Ishikawa (cell line): ENCODE results near the gene EPAS1.

Source experiments
- CEBPB ChIP-seq: IDR thresholded peaks from 2 replicates; pipeline ENCODE4 v1.6.1; 2012
- CREB1 ChIP-seq: IDR thresholded peaks from 2 replicates; pipeline ENCODE4 v1.6.1; 2012; ENCODE audit warnings: low read depth
- EGR1 ChIP-seq: IDR thresholded peaks from 2 replicates; pipeline ENCODE4 v1.6.1; 2012
- EP300 ChIP-seq: IDR thresholded peaks from 2 replicates; pipeline ENCODE4 v1.6.1; 2012; ENCODE audit warnings: borderline replicate concordance
- FOXM1 ChIP-seq: IDR thresholded peaks from 2 replicates; pipeline ENCODE4 v1.6.1; 2012; ENCODE audit warnings: low read depth, borderline replicate concordance
- NFIC ChIP-seq: IDR thresholded peaks from 2 replicates; pipeline ENCODE4 v1.6.1; 2012
- RAD21 ChIP-seq: IDR thresholded peaks from 2 replicates; pipeline ENCODE4 v1.6.1; 2012; ENCODE audit warnings: low read depth
- TAF1 ChIP-seq: IDR thresholded peaks from 2 replicates; pipeline ENCODE4 v1.6.1; 2012; ENCODE audit warnings: low read depth, mild to moderate bottlenecking
- TCF12 ChIP-seq: IDR thresholded peaks from 2 replicates; pipeline ENCODE4 v1.6.1; 2012; ENCODE audit warnings: low read depth
- TEAD4 ChIP-seq: IDR thresholded peaks from 2 replicates; pipeline ENCODE4 v1.6.1; 2012
- YY1 ChIP-seq: IDR thresholded peaks from 2 replicates; pipeline ENCODE4 v1.6.1; 2012; ENCODE audit warnings: low read depth
- ZBTB7A ChIP-seq: IDR thresholded peaks from 2 replicates; pipeline ENCODE4 v1.6.1; 2012; ENCODE audit warnings: low read depth
- TF ChIP-seq, protein P1 (sequence below): IDR thresholded peaks from 2 replicates; pipeline ENCODE4 v1.6.1; 2012
- TF ChIP-seq, protein P2 (sequence below): IDR thresholded peaks from 2 replicates; pipeline ENCODE4 v1.6.1; 2012; ENCODE audit warnings: low read depth, mild to moderate bottlenecking
- TF ChIP-seq, protein P3 (sequence below): IDR thresholded peaks from 2 replicates; pipeline ENCODE4 v1.6.1; 2012

Gene EPAS1

DNA sequence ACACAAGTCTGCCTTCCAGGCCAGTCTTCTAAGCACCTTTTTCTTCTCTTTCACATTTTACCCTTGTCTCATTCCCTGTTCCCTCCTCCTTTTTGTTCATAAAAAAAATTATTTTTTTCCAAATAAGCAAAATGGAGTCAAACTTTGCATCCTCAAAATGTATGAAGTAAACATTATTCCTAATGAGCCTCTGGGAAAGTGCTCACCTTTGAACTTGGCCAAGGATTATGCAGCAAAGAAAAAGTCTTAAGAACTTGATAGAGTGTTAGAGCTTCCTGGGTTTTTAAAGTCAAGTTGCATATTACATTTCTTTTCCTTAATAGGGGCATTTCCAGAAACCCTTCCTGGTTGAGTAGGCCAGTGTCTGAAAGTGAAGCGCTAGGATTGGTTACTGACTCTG, 31.6 kb downstream of the EPAS1 start:
- no peak for TF ChIP-seq CREB1
- TF ChIP-seq CEBPB, result no peak
- TF ChIP-seq EP300, result no peak
- no peak for TF ChIP-seq NFIC
- no peak for TF ChIP-seq RAD21
- TF ChIP-seq FOXM1, result no peak
- no peak for TF ChIP-seq TAF1
- TF ChIP-seq EGR1, result no peak
- TF ChIP-seq, protein P1, sequence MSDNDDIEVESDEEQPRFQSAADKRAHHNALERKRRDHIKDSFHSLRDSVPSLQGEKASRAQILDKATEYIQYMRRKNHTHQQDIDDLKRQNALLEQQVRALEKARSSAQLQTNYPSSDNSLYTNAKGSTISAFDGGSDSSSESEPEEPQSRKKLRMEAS, result no peak
- TF ChIP-seq, protein P2, sequence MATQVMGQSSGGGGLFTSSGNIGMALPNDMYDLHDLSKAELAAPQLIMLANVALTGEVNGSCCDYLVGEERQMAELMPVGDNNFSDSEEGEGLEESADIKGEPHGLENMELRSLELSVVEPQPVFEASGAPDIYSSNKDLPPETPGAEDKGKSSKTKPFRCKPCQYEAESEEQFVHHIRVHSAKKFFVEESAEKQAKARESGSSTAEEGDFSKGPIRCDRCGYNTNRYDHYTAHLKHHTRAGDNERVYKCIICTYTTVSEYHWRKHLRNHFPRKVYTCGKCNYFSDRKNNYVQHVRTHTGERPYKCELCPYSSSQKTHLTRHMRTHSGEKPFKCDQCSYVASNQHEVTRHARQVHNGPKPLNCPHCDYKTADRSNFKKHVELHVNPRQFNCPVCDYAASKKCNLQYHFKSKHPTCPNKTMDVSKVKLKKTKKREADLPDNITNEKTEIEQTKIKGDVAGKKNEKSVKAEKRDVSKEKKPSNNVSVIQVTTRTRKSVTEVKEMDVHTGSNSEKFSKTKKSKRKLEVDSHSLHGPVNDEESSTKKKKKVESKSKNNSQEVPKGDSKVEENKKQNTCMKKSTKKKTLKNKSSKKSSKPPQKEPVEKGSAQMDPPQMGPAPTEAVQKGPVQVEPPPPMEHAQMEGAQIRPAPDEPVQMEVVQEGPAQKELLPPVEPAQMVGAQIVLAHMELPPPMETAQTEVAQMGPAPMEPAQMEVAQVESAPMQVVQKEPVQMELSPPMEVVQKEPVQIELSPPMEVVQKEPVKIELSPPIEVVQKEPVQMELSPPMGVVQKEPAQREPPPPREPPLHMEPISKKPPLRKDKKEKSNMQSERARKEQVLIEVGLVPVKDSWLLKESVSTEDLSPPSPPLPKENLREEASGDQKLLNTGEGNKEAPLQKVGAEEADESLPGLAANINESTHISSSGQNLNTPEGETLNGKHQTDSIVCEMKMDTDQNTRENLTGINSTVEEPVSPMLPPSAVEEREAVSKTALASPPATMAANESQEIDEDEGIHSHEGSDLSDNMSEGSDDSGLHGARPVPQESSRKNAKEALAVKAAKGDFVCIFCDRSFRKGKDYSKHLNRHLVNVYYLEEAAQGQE, result no peak

DNA sequence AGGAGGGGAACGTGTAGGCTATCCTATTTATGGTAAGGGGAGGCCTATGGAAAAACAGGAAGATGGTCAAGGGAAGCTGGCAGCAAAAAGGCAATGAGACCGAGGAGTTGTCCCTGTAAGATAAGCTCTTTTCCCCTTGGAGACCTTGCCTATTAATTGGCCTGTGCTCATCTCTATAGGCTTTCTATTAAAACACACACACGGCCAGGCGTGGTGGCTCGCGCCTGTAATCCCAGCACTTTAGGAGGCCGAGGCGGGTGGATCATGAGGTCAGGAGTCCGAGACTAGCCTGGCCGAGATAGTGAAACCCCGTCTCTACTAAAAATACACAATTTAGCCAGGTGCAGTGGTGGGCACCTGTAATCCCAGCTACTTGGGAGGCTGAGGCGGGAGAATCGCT, 32.1 kb downstream of the EPAS1 start:
- TF ChIP-seq NFIC (no peak), CREB1 (no peak), ZBTB7A (no peak), YY1 (no peak), RAD21 (no peak), FOXM1 (no peak), TAF1 (no peak), EP300 (no peak), TCF12 (no peak), TEAD4 (no peak), CEBPB (no peak), EGR1 (no peak)
- TF ChIP-seq, protein P3, sequence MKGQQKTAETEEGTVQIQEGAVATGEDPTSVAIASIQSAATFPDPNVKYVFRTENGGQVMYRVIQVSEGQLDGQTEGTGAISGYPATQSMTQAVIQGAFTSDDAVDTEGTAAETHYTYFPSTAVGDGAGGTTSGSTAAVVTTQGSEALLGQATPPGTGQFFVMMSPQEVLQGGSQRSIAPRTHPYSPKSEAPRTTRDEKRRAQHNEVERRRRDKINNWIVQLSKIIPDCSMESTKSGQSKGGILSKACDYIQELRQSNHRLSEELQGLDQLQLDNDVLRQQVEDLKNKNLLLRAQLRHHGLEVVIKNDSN, result no peak
- TF ChIP-seq, protein P1, result no peak
- TF ChIP-seq, protein P2, result no peak

DNA sequence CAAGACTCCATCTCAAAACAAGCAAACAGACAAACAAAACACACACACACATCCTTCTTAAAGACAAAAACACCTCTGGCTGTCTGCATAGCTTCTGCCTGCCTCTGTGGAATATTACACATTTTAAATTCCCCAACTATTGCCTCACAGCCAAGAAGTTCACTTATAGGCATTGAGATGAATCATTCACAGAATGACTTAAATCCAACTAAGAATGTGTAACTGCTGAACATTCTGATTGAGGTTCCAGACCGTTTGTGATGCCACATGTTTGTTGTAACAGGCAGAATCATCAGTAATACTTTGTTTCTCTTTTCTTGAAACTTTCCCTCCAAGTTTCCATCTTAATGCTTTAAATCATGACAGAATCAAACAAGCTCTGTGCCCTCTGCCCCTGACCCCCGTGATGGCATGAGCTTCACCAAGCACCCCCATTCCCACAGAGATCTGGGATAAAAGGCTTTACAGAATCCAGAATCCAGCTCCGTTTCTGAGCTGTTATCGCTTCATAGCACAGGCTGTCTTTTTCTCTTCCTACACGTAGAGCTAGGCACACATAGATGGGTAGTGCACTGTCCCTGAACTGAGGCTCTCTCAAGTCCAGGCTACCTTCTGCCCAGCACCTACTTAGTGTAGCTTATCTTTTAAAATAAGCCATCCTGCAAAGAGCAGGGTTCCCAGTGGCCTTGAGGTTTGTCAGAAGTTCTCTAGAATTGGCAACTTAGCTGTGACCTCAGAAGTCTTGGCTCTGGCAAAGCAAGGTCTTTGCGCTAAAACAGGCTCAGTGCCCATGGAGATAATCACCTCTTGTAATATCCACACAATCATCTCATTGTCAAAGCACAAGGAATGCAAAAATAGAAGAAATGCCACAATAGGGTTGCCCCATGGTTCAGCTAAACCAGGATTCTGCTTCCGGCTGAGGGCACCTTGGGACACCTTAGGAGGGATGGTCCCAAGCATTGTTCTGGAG, 32.9 kb downstream of the EPAS1 start:
- TF ChIP-seq, protein P1, result no peak
- TF ChIP-seq ZBTB7A (no peak), CREB1 (no peak), FOXM1 (no peak), EP300 (no peak), EGR1 (no peak), TCF12 (no peak), TEAD4 (no peak), RAD21 (no peak), CEBPB (no peak), NFIC (no peak), YY1 (no peak), TAF1 (no peak)
- TF ChIP-seq, protein P2, result no peak
- TF ChIP-seq, protein P3, result no peak

DNA sequence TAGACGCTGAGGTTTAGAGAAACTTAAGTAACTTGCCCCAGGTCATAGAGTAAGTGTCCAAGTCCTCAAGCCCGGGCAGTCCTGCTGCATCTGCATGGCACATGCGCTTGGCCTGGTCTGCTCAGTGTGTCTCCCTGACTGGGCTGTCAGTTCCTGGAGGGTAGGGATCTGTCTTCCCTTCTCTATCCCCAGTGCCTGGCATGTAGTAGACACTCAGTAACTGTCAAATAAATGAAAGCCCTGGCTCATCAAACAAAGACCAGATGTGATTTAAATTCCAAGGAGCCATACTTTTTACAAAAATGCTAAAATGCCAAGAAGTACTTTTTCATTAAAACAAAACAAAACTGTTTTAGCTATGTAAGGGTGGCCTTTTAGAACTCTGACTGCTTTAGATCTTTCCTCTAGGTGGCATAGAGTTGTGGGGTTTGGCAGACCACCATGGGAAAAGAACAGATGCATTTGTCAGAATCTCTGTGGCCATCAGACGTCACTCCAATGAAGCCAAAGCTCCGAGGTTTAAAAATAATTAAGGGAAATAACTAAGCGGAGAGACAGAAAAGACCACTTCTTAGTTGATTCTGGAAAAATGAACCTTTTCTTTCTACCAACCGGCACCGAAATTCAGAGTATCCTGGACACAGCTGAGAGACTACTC, 34.0 kb downstream of the EPAS1 start:
- TF ChIP-seq YY1 (no peak), FOXM1 (no peak), TEAD4 (no peak), ZBTB7A (no peak), TAF1 (no peak), EGR1 (no peak), TCF12 (no peak), RAD21 (no peak), CEBPB (no peak)
- TF ChIP-seq, protein P2, result no peak
- TF ChIP-seq, protein P1, result no peak
- TF ChIP-seq, protein P3, result no peak
